Neuronal stem cell (in vitro differentiated cells): Measurements from ENCODE around the gene ZNF621.

ENCODE experiments used
- DNase-seq: peaks from one replicate; pipeline ENCODE4 v3.0.0-alpha.2; 2013; ENCODE audit warnings: low spot score
- H2AFZ ChIP-seq: one replicate; pipeline ENCODE4 v1.6.1; 2013; ENCODE audit warnings: mild to moderate bottlenecking, low read length, inconsistent platforms
- H2AK5ac ChIP-seq: 2 replicates; pipeline ENCODE4 v1.6.1; 2013; ENCODE audit warnings: low read depth, mild to moderate bottlenecking, inconsistent platforms, low read length, moderate library complexity, mixed read lengths
- H2BK120ac ChIP-seq: 2 replicates; pipeline ENCODE4 v1.6.1; 2013; ENCODE audit warnings: low read depth, mild to moderate bottlenecking, inconsistent platforms, low read length, moderate library complexity, mixed read lengths
- H2BK12ac ChIP-seq: one replicate; pipeline ENCODE4 v1.6.1; 2013; ENCODE audit warnings: low read length, inconsistent platforms
- H2BK15ac ChIP-seq: 2 replicates; pipeline ENCODE4 v1.6.1; 2013; ENCODE audit warnings: mild to moderate bottlenecking, low read length, inconsistent platforms, mixed read lengths
- H2BK5ac ChIP-seq: one replicate; pipeline ENCODE4 v1.6.1; 2013; ENCODE audit warnings: inconsistent platforms, mild to moderate bottlenecking, low read length, moderate library complexity
- H3K14ac ChIP-seq: one replicate; pipeline ENCODE4 v1.6.1; 2013; ENCODE audit warnings: low read length, inconsistent platforms
- H3K18ac ChIP-seq: 2 replicates; pipeline ENCODE4 v1.6.1; 2013; ENCODE audit warnings: low read length, inconsistent platforms
- H3K23ac ChIP-seq: 2 replicates; pipeline ENCODE4 v1.6.1; 2013; ENCODE audit warnings: low read depth, mild to moderate bottlenecking, mixed read lengths, low read length, inconsistent platforms; ENCODE audit not compliant: poor library complexity
- H3K27ac ChIP-seq: replicated peaks from 3 replicates; pipeline ENCODE4 v1.5.1; 2013; ENCODE audit warnings: low read length, inconsistent platforms
- H3K27me3 ChIP-seq, 3 experiments: 2 replicates each; pipeline ENCODE4 v1.6.1; 2013; ENCODE audit warnings: low read length in 3 of 3, mild to moderate bottlenecking in 2 of 3, inconsistent platforms in 1 of 3, low read depth in 1 of 3, mixed read lengths in 1 of 3, moderate library complexity in 1 of 3; ENCODE audit not compliant: control insufficient read depth in 3 of 3, insufficient read depth in 3 of 3
- H3K36me3 ChIP-seq, 2 donors: replicated peaks in 1 of 2; 2 replicates each; pipeline ENCODE4 v1.6.1; 2013; ENCODE audit warnings: low read length in 2 of 2; ENCODE audit not compliant: control insufficient read depth in 2 of 2, insufficient read depth in 2 of 2
- H3K4ac ChIP-seq: 2 replicates; pipeline ENCODE4 v1.6.1; 2013; ENCODE audit warnings: inconsistent platforms, mild to moderate bottlenecking, low read length, moderate library complexity
- H3K4me1 ChIP-seq, 2 donors: 1 replicate in 1 of 2; 2 replicates in 1 of 2; pipeline ENCODE4 v1.6.1; 2013; ENCODE audit warnings: low read length in 2 of 2, low read depth in 1 of 2; ENCODE audit not compliant: control insufficient read depth in 2 of 2, insufficient read depth in 1 of 2
- H3K4me2 ChIP-seq: one replicate; pipeline ENCODE4 v1.6.1; 2013; ENCODE audit warnings: mild to moderate bottlenecking, low read length, inconsistent platforms; ENCODE audit not compliant: insufficient read depth, poor library complexity, severe bottlenecking
- H3K4me3 ChIP-seq, 2 donors: 2 replicates each; pipeline ENCODE4 v1.5.1; 2013; ENCODE audit warnings: low read length in 2 of 2, mild to moderate bottlenecking in 2 of 2, inconsistent platforms in 1 of 2, moderate library complexity in 1 of 2
- H3K79me1 ChIP-seq: one replicate; pipeline ENCODE4 v1.6.1; 2013; ENCODE audit warnings: low read depth, mild to moderate bottlenecking, inconsistent platforms, low read length, moderate library complexity
- H3K9ac ChIP-seq: one replicate; pipeline ENCODE4 v1.6.1; 2013; ENCODE audit warnings: mild to moderate bottlenecking, low read depth, low read length, inconsistent platforms; ENCODE audit not compliant: poor library complexity
- H3K9me3 ChIP-seq, 2 donors: replicated peaks in 1 of 2; 2 replicates each; pipeline versions ENCODE3 to v1.6.1; 2013; ENCODE audit warnings: low read length in 2 of 2, mild to moderate bottlenecking in 2 of 2, inconsistent platforms in 1 of 2, low read depth in 1 of 2, mixed read lengths in 1 of 2, moderate library complexity in 1 of 2; ENCODE audit not compliant: control insufficient read depth in 2 of 2, insufficient read depth in 1 of 2
- H4K8ac ChIP-seq: one replicate; pipeline ENCODE4 v1.6.1; 2013; ENCODE audit warnings: low read depth, mild to moderate bottlenecking, inconsistent platforms, low read length, moderate library complexity
- H4K91ac ChIP-seq: one replicate; pipeline ENCODE4 v1.6.1; 2013; ENCODE audit warnings: low read length, low read depth, mild to moderate bottlenecking, inconsistent platforms; ENCODE audit not compliant: poor library complexity
- WGBS, 2 donors: extraction: QIAGEN DNeasy Blood & Tissue Kit; methylation state at CpG; one replicate each; pipeline ENCODE4 v1.1.7; 2013; ENCODE audit warnings: missing lambda C conversion rate in 2 of 2, mixed read lengths in 1 of 2; ENCODE audit not compliant: insufficient read length in 2 of 2, insufficient replicate concordance in 1 of 2; ENCODE audit errors: extremely low coverage in 2 of 2; 5-methylcytosine and 5-hydroxymethylcytosine counted together

Gene ZNF621

GRCh38 chr3:40580494-40581091, 55.8 kb downstream of the ZNF621 start:
- H3K27ac ChIP-seq: no peak overlapping the region
- no peak overlapping the region for H3K18ac ChIP-seq
- H3K9ac ChIP-seq: no peak overlapping the region
- no peak overlapping the region for H3K4me3 ChIP-seq
- DNase-seq: peak; percentile 77
- H2BK120ac ChIP-seq: no peak overlapping the region
- H3K36me3 ChIP-seq: no peaks in the 10 kb centered on the region
- H2BK12ac ChIP-seq: no peak overlapping the region
- peaks cover 5 to 12% of the 10 kb centered on the region in 2 donors for H3K4me1 ChIP-seq
- no CpG with 5 or more reads among the region's 2 CpGs for WGBS, 2 donors
- no peaks in the 10 kb centered on the region for H3K9me3 ChIP-seq
- no peak overlapping the region for H3K4ac ChIP-seq
- no peak overlapping the region for H2BK15ac ChIP-seq
- no peak overlapping the region for H2AK5ac ChIP-seq
- no peak overlapping the region for H4K91ac ChIP-seq
- no peak overlapping the region for H2BK5ac ChIP-seq
- no peak overlapping the region for H4K8ac ChIP-seq
- H3K4me2 ChIP-seq: no peak overlapping the region
- H3K14ac ChIP-seq: no peak overlapping the region
- H3K23ac ChIP-seq: no peak overlapping the region
- no peaks in the 10 kb centered on the region for H3K79me1 ChIP-seq
- no peak overlapping the region for H2AFZ ChIP-seq
- no peaks in the 10 kb centered on the region for H3K27me3 ChIP-seq

- no peak overlapping the region for H3K4ac ChIP-seq
- no CpG with 5 or more reads among the region's 1 CpG for WGBS, 2 donors
- H3K4me1 ChIP-seq: peaks cover 10 to 15% of the 10 kb centered on the region in 2 donors
- H3K4me2 ChIP-seq: no peak overlapping the region
- H3K23ac ChIP-seq: no peak overlapping the region
- no peak overlapping the region for H3K9ac ChIP-seq
- no peaks in the 10 kb centered on the region for H3K27me3 ChIP-seq
- no peak overlapping the region for H2BK12ac ChIP-seq
- no peak overlapping the region for H2AK5ac ChIP-seq
- H2AFZ ChIP-seq: no peak overlapping the region
- H2BK15ac ChIP-seq: no peak overlapping the region
- no peak overlapping the region for H4K91ac ChIP-seq
- H4K8ac ChIP-seq: no peak overlapping the region
- no peak overlapping the region for H3K4me3 ChIP-seq
- H3K9me3 ChIP-seq: no peaks in the 10 kb centered on the region
- H3K18ac ChIP-seq: no peak overlapping the region
- H3K27ac ChIP-seq: no peak overlapping the region
- no peak overlapping the region for H2BK120ac ChIP-seq
- H3K36me3 ChIP-seq: no peaks in the 10 kb centered on the region
- H3K79me1 ChIP-seq: no peaks in the 10 kb centered on the region
- H3K14ac ChIP-seq: no peak overlapping the region
- no peak overlapping the region for H2BK5ac ChIP-seq
- no peak for DNase-seq
Observed at GRCh38 chr3:40581166-40581565, 56.4 kb downstream of the ZNF621 start.

- DNase-seq: no peak
- WGBS, 2 donors: no CpG with 5 or more reads among the region's 2 CpGs
- H3K4ac ChIP-seq: no peak overlapping the region
- no peak overlapping the region for H3K9ac ChIP-seq
- H4K91ac ChIP-seq: no peak overlapping the region
- no peak overlapping the region for H4K8ac ChIP-seq
- H2BK120ac ChIP-seq: no peak overlapping the region
- no peak overlapping the region for H2BK5ac ChIP-seq
- H3K23ac ChIP-seq: no peak overlapping the region
- no peaks in the 10 kb centered on the region for H3K79me1 ChIP-seq
- no peak overlapping the region for H3K4me3 ChIP-seq
- H3K27me3 ChIP-seq: no peaks in the 10 kb centered on the region
- peaks cover 10 to 15% of the 10 kb centered on the region in 2 donors for H3K4me1 ChIP-seq
- H2BK15ac ChIP-seq: no peak overlapping the region
- no peak overlapping the region for H2AK5ac ChIP-seq
- H3K14ac ChIP-seq: no peak overlapping the region
- no peak overlapping the region for H3K18ac ChIP-seq
- H3K4me2 ChIP-seq: no peak overlapping the region
- H2BK12ac ChIP-seq: no peak overlapping the region
- H3K36me3 ChIP-seq: no peaks in the 10 kb centered on the region
- no peak overlapping the region for H3K27ac ChIP-seq
- no peak overlapping the region for H2AFZ ChIP-seq
- no peaks in the 10 kb centered on the region for H3K9me3 ChIP-seq
Observed at GRCh38 chr3:40582401-40583027, 57.8 kb downstream of the ZNF621 start.

- H2BK15ac ChIP-seq: no peak overlapping the region
- H2BK120ac ChIP-seq: no peak overlapping the region
- no peaks in the 10 kb centered on the region for H3K9me3 ChIP-seq
- H3K79me1 ChIP-seq: no peaks in the 10 kb centered on the region
- no peak overlapping the region for H3K23ac ChIP-seq
- H3K27me3 ChIP-seq: no peaks in the 10 kb centered on the region
- H2BK5ac ChIP-seq: no peak overlapping the region
- DNase-seq: no peak
- no peak overlapping the region for H3K14ac ChIP-seq
- H2AK5ac ChIP-seq: peak overlapping the region; percentile 16
- H3K27ac ChIP-seq: no peak overlapping the region
- H4K91ac ChIP-seq: no peak overlapping the region
- no peak overlapping the region for H3K4me2 ChIP-seq
- peaks cover 10 to 15% of the 10 kb centered on the region in 2 donors for H3K4me1 ChIP-seq
- H3K9ac ChIP-seq: no peak overlapping the region
- no peak overlapping the region for H2AFZ ChIP-seq
- no peak overlapping the region for H3K4ac ChIP-seq
- H3K4me3 ChIP-seq: no peak overlapping the region
- no peaks in the 10 kb centered on the region for H3K36me3 ChIP-seq
- no CpG with 5 or more reads among the region's 7 CpGs for WGBS, 2 donors
- H4K8ac ChIP-seq: no peak overlapping the region
- H2BK12ac ChIP-seq: peak overlapping the region; percentile 12
- H3K18ac ChIP-seq: no peak overlapping the region
Observed at GRCh38 chr3:40583691-40584090, 58.9 kb downstream of the ZNF621 start.
